Endodermal cell (in vitro differentiated cells): Measurements from ENCODE around the gene NPTX1. TPM values are rescaled to one million over a fixed set of nuclear protein-coding genes. Genes with fewer than 3 reads are reported as not detected.

Experiments used
- DNase-seq: peaks from one replicate; pipeline ENCODE4 v3.0.0-alpha.2; 2017
- H3K27ac ChIP-seq: 2 replicates; pipeline ENCODE4 v1.5.1; 2013; ENCODE audit warnings: mild to moderate bottlenecking, low read depth, low read length, moderate library complexity
- H3K27me3 ChIP-seq: 2 replicates; pipeline ENCODE4 v1.6.1; 2013; ENCODE audit warnings: mild to moderate bottlenecking, low read length, moderate library complexity; ENCODE audit not compliant: insufficient read depth, control insufficient read depth, poor library complexity, severe bottlenecking
- H3K36me3 ChIP-seq: 2 replicates; pipeline ENCODE4 v1.7.0; 2013; ENCODE audit warnings: mild to moderate bottlenecking, low read length, moderate library complexity; ENCODE audit not compliant: control insufficient read depth, insufficient read depth
- H3K4me1 ChIP-seq: one replicate; pipeline ENCODE4 v1.7.0; 2013; ENCODE audit warnings: low read length; ENCODE audit not compliant: control insufficient read depth, insufficient read depth
- H3K4me3 ChIP-seq: 2 replicates; pipeline ENCODE4 v1.5.1; 2013; ENCODE audit warnings: mild to moderate bottlenecking, low read length, moderate library complexity
- H3K9ac ChIP-seq: 2 replicates; pipeline ENCODE4 v1.6.1; 2013; ENCODE audit warnings: mild to moderate bottlenecking, low read length, moderate library complexity; ENCODE audit not compliant: poor library complexity, severe bottlenecking; ENCODE audit errors: extremely low read depth
- H3K9me3 ChIP-seq: 2 replicates; pipeline ENCODE4 v1.6.1; 2013; ENCODE audit warnings: mild to moderate bottlenecking, low read length, moderate library complexity; ENCODE audit not compliant: control insufficient read depth
- H3K27ac Mint-ChIP-seq: 2 replicates; pipeline ENCODE4 v1.8.0; 2020; ENCODE audit warnings: mixed read lengths
- H3K27me3 Mint-ChIP-seq: 2 replicates; pipeline ENCODE4 v1.8.0; 2021; ENCODE audit warnings: mild to moderate bottlenecking, mixed read lengths; ENCODE audit not compliant: insufficient read depth
- H3K36me3 Mint-ChIP-seq: 2 replicates; pipeline ENCODE4 v1.8.0; 2020; ENCODE audit warnings: low read depth, mixed read lengths
- H3K4me1 Mint-ChIP-seq: 2 replicates; pipeline ENCODE4 v1.8.0; 2020; ENCODE audit warnings: mixed read lengths
- H3K4me3 Mint-ChIP-seq: 2 replicates; pipeline ENCODE4 v1.8.0; 2020; ENCODE audit warnings: mild to moderate bottlenecking, moderate library complexity, mixed read lengths
- H3K9me3 Mint-ChIP-seq: 2 replicates; pipeline ENCODE4 v1.8.0; 2020; ENCODE audit warnings: mild to moderate bottlenecking, mixed read lengths
- CTCF ChIP-seq: fragments of 200-600 bp; sonication (generic); conservative IDR thresholded peaks from 2 replicates; pipeline ENCODE4 v1.5.0; 2021; ENCODE audit warnings: antibody characterized with exemption, mild to moderate bottlenecking
- WGBS, 2 experiments: methylation state at CpG; one replicate each; pipeline versions ENCODE4 v1.1.5 to v1.1.7; 2013; ENCODE audit warnings: missing lambda C conversion rate in 2 of 2, mixed read lengths in 1 of 2; ENCODE audit not compliant: insufficient coverage in 1 of 2, insufficient read length in 1 of 2; 5-methylcytosine and 5-hydroxymethylcytosine counted together
- total RNA-seq, 2 donors: library from RNA; stranded (reverse); fragmentation: NEBNext Ultra II Directional in 1 of 2; extraction: Animal tissue kit (Norgen Biotek cat#: 25700) in 1 of 2; gene quantifications; 2 replicates in 1 of 2; 3 replicates in 1 of 2; pipeline ENCODE4 v1.2.1, GENCODE V29; 2021

Gene NPTX1
- total RNA-seq, 2 donors from 2014 or later = 0.24 to 2.3 TPM

- no peak overlapping the region for H3K27ac ChIP-seq
- H3K27me3 Mint-ChIP-seq = peaks cover 15% of the 10 kb centered on the region
- no peak overlapping the region for H3K27ac Mint-ChIP-seq
- H3K36me3 ChIP-seq = no peaks in the 10 kb centered on the region
- no peak overlapping the region for H3K9ac ChIP-seq
- no peaks in the 10 kb centered on the region for H3K4me1 ChIP-seq
- no peak for TF ChIP-seq CTCF
- no peaks in the 10 kb centered on the region for H3K9me3 Mint-ChIP-seq
- H3K4me1 Mint-ChIP-seq = peaks cover 5% of the 10 kb centered on the region
- WGBS, 2 experiments = 91 to 97% methylated on average over 14 to 22 of the region's 22 CpGs
- H3K36me3 Mint-ChIP-seq = no peaks in the 10 kb centered on the region
- H3K4me3 ChIP-seq = no peak overlapping the region
- peaks cover 13% of the 10 kb centered on the region for H3K27me3 ChIP-seq
- no peak overlapping the region for H3K4me3 Mint-ChIP-seq
- no peaks in the 10 kb centered on the region for H3K9me3 ChIP-seq
- no peak for DNase-seq
Observed at GRCh38 chr17:80499961-80500665, 23.7 kb upstream of the NPTX1 start.

GRCh38 chr17:80499560-80499959, 23.2 kb upstream of the NPTX1 start:
- H3K4me1 ChIP-seq = no peaks in the 10 kb centered on the region
- H3K4me3 Mint-ChIP-seq = no peak overlapping the region
- no peaks in the 10 kb centered on the region for H3K36me3 ChIP-seq
- no peaks in the 10 kb centered on the region for H3K36me3 Mint-ChIP-seq
- TF ChIP-seq CTCF = no peak
- H3K27ac ChIP-seq = no peak overlapping the region
- peaks cover 7% of the 10 kb centered on the region for H3K27me3 ChIP-seq
- H3K9me3 Mint-ChIP-seq = no peaks in the 10 kb centered on the region
- WGBS, 2 experiments = 87 to 88% methylated on average over 7 to 9 of the region's 9 CpGs
- peaks cover 12% of the 10 kb centered on the region for H3K27me3 Mint-ChIP-seq
- H3K9me3 ChIP-seq = no peaks in the 10 kb centered on the region
- H3K4me3 ChIP-seq = no peak overlapping the region
- no peak for DNase-seq
- H3K4me1 Mint-ChIP-seq = peaks cover 5% of the 10 kb centered on the region
- no peak overlapping the region for H3K9ac ChIP-seq
- no peak overlapping the region for H3K27ac Mint-ChIP-seq

GRCh38 chr17:80498920-80499410, 22.6 kb upstream of the NPTX1 start:
- peaks cover 10% of the 10 kb centered on the region for H3K27me3 Mint-ChIP-seq
- H3K27me3 ChIP-seq = peaks cover 1% of the 10 kb centered on the region
- H3K4me3 ChIP-seq = no peak overlapping the region
- no peak overlapping the region for H3K9ac ChIP-seq
- H3K27ac Mint-ChIP-seq = no peak overlapping the region
- no peak overlapping the region for H3K27ac ChIP-seq
- no peak overlapping the region for H3K4me3 Mint-ChIP-seq
- no peaks in the 10 kb centered on the region for H3K36me3 ChIP-seq
- no peaks in the 10 kb centered on the region for H3K36me3 Mint-ChIP-seq
- WGBS, 2 experiments = 93 to 96% methylated on average over 8 to 11 of the region's 11 CpGs
- no peak for DNase-seq
- peaks cover 5% of the 10 kb centered on the region for H3K4me1 Mint-ChIP-seq
- no peaks in the 10 kb centered on the region for H3K9me3 Mint-ChIP-seq
- H3K9me3 ChIP-seq = no peaks in the 10 kb centered on the region
- H3K4me1 ChIP-seq = no peaks in the 10 kb centered on the region
- no peak for TF ChIP-seq CTCF
